ENCODE measurements around the gene HOMER2.

Gene HOMER2

DNA sequence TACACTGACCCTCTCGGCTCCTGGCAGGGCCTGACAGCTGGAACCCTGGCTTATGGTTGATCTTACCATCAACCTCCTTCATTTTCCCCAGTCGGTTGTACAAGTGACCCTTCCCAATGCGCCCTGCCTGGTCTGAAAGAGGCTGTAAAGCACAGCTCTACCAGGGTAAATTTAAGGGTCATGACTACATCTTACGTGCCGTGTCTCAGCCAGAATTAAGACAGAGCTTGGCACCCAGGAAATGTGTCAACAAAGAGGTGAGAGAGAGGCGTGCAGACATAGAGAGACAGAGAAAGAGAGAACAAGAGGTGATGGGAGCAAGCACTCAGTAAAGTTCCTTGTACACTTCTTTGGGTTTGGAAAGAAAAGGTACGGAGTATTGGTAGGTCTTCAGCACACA is 28.8 kb downstream of the HOMER2 start:
- in situ Hi-C loops (cut with HindIII; ENCODE audit: low sequenced_read_pairs) = no loop called here
- TF ChIP-seq CTCF (IDR thresholded peaks at IDR 0.05; ENCODE audit: low read depth, low read length) = no peak
- no peak for DNase-seq (ENCODE audit: low read depth, low spot score)
- H3K4me3 ChIP-seq (ENCODE audit: low read depth, low read length) = no peak overlapping the region

DNA sequence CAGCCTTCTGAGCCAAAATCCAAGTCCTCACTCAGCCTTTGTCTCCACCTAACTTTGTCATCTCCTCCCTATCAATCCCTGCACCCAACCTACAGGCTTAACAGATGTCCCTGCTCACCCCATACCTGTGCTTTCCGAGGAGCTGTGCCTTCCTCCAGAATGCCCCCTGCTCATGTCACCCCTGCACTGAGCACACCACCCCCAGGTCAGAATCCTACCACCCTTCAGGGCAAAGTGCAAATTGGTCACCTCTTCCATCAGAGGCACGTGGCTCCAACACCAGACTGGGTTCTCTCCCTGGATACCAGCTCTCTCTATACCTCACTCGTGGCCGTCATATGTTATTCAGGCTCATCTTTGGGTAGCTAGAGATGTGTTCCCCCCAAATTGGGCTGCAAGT is 29.8 kb downstream of the HOMER2 start:
- no peak overlapping the region for H3K4me3 ChIP-seq (ENCODE audit: low read depth, low read length)
- DNase-seq (ENCODE audit: low read depth, low spot score) = no peak
- no peak for TF ChIP-seq CTCF (IDR thresholded peaks at IDR 0.05; ENCODE audit: low read depth, low read length)
- in situ Hi-C loops (cut with HindIII; ENCODE audit: low sequenced_read_pairs) = no loop called here

GRCh38 chr15:82921939-82922338 is 30.6 kb downstream of the HOMER2 start:
- TF ChIP-seq CTCF (IDR thresholded peaks at IDR 0.05; ENCODE audit: low read depth, low read length) = no peak
- in situ Hi-C loops (cut with HindIII; ENCODE audit: low sequenced_read_pairs) = no loop called here
- DNase-seq (ENCODE audit: low read depth, low spot score) = no peak
- no peak overlapping the region for H3K4me3 ChIP-seq (ENCODE audit: low read depth, low read length)

GRCh38 chr15:82921242-82921641 is 31.3 kb downstream of the HOMER2 start:
- no peak for DNase-seq (ENCODE audit: low read depth, low spot score)
- in situ Hi-C loops (cut with HindIII; ENCODE audit: low sequenced_read_pairs) = no loop called here
- H3K4me3 ChIP-seq (ENCODE audit: low read depth, low read length) = no peak overlapping the region
- TF ChIP-seq CTCF (IDR thresholded peaks at IDR 0.05; ENCODE audit: low read depth, low read length) = no peak

DNA sequence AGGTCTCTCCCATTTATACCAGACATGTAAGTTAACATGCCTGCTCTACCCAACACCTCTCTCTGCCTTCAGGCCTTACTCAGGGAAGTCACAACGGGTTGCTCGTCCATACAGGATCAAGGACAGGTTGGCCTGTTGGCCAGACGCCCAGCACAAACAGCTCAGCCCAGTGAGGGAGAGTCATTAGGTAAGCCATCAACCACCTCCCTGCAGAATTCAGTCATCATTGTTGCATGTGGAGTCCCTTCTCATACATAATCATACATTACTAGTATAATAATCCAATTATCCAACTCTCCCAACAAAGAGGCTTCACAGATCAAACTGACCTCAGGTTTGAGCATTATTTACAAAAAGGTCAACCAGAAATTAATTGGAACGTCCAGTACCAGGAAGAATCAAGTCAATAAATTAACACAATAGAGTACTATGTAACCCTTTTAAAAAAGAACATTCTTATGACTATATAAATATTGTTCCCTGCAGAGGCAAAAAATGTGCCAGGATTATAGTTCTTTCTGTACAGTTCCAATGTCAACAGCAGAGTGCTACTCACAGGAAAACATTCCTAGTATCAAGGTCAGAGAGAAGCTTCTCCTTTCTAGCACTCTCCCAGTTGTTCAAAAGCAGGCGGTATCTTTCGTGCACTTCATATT is 33.2 kb downstream of the HOMER2 start:
- DNase-seq (ENCODE audit: low read depth, low spot score) = no peak
- TF ChIP-seq CTCF (IDR thresholded peaks at IDR 0.05; ENCODE audit: low read depth, low read length) = no peak
- no peak overlapping the region for H3K4me3 ChIP-seq (ENCODE audit: low read depth, low read length)
- in situ Hi-C loops (cut with HindIII; ENCODE audit: low sequenced_read_pairs) = no loop called here

GRCh38 chr15:82918607-82919230 is 33.8 kb downstream of the HOMER2 start:
- in situ Hi-C loops (cut with HindIII; ENCODE audit: low sequenced_read_pairs) = no loop called here
- H3K4me3 ChIP-seq (ENCODE audit: low read depth, low read length) = no peak overlapping the region
- no peak for TF ChIP-seq CTCF (IDR thresholded peaks at IDR 0.05; ENCODE audit: low read depth, low read length)

More at GRCh38 chr15:82918607-82919230, 33.8 kb downstream of the HOMER2 start:
- no peak for DNase-seq (ENCODE audit: low read depth, low spot score)

Data from astrocyte of the spinal cord (primary cell).